GM19467 (cell line): ENCODE data around the gene KCTD17.

Experiments used
- ATAC-seq: cut with Tn5 transposase; IDR thresholded peaks from one replicate; pipeline ENCODE4 v1.9.1; 2021; ENCODE audit warnings: mild to moderate bottlenecking, moderate library complexity; ENCODE audit not compliant: unreplicated experiment

The KCTD17 gene

DNA sequence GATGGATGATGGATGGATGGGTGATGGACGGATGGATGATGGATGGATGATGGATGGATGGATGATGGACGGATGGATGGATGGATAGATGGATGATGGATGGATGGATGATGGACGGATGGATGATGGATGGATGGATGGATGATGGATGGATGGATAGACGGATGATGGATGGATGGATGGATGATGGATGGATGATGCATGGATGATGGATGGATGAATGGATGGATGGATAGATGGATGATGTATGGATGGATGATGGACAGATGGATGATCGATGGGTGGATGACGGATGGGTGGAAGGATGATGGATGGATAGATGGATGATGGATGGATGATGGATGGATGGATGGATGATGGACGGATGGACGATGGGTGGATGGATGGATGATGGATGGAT is 21.1 kb downstream of the KCTD17 start:
- no peak for ATAC-seq

- no peak for ATAC-seq
These were observed 23.0 kb downstream of the KCTD17 start for GRCh38 chr22:37074537-37074936.

GRCh38 chr22:37075046-37075445 is 23.5 kb downstream of the KCTD17 start:
- ATAC-seq: no peak

DNA sequence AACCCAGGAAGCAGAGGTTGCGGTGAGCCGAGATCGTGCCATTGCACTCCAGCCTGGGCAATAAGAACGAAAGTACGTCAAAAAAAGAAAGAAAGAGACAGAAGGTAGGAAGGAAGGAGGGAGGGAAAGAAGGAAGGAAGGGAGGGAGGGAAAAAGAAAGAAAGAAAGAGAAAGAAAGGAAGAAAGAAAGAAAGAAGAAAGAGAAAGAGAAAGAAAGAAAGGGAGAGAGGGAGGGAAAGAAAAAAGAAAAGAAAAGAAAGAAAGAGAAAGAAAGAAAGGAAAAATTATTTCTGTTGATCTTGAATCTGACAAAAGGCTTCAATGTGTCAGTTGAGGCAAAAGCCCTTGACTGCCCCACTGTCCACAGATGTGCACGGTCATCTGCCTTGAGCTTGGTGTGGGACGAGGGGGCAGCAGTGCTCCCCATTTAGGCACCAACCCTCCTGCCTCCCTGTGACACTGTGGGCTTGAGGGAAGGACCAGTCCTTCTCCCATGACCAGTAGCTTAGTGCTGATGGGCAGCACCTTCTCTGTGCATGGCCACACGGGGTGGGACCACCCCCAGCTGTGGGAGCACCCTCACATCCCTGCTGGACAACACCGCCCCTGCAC is 24.4 kb downstream of the KCTD17 start:
- ATAC-seq: no peak

DNA sequence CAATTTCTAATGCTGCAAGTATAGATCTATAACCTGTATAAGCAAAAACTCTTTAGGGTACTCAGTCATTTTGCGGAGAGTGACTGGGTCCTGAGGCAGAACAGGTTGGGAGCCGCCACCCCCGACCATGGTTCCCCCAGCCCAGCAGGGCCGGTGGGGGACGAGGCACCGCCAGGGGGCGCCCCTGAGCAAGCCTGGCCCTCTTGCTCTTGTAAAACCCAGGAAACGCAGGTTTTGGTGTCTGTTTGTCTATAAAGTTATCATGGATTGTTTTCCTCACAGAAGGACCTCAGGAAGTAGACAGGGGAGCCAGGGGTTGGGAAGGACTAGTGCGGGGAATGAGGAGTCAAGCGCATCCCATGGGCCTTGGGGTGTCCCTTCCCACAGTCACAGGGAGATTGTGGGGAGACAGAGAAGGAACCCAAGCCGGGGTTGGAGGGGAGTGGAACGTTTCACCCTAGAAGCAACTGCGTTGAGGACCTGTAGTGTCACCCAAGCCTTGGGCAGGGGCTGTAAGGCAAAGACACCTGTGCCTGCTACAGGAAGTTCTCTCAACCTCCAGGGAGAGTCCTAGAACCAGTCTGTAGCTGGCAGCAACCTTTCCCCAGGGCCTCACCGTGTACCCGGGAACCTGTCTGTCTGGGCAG is 26.4 kb downstream of the KCTD17 start:
- no peak for ATAC-seq

DNA sequence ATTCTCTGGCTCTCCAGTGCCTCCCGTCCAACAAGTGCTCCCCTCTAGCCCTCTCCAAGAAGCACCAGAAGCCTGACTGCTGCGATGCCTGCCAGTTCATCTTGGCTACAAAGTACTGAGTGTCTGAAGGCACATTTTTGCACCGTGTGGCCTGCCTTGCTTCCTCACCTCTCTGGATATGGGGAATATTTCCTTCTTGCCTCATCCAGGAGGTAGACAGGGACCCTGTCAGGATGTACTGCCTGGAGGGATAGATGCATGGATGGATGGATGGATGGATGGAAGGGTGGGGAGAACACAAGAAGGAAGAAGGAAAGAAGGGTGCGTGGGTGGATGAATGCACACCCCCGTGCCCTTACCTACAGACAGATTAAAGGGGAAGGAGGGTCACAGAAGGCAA is 27.6 kb downstream of the KCTD17 start:
- ATAC-seq: no peak

- no peak for ATAC-seq
These were observed 28.2 kb downstream of the KCTD17 start for GRCh38 chr22:37079668-37080171.

DNA sequence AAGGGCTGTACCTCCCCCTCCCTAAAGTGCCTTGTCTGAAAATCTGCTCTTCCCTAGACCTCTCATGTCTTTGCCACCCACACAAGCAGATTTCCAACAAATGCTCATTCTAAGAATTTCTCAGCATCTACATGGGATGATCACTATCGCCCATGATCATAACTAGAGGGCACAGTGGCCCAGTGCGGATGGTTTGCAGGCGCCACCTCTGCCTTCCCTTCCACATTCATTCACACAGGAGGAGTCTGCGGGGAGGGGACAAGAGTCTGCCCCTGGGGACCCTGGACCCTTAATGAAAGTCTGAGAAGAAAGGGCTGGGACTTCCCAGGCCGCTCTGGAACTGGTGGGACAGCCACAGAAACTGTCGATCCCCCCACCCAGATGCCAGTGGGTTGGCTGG is 28.9 kb downstream of the KCTD17 start:
- ATAC-seq: no peak

DNA sequence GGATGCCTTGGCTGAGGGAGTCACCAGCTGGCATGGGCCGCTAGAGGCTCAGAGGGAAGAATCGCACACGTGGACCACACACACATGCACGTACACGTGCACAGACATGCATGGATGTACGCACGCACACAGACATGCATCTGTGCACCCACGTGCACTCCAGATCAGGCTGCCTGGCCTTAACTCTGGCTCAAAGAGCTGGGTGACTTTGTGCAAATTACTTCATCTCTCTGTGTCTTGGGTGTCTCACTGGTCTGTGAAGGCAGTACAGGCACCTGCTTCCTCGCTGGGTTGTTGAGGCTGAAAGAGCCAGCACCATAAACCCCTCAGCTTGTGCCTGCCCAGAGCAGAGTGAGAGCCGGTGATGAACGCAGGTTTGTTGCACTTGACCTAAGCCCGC is 29.3 kb downstream of the KCTD17 start:
- no peak for ATAC-seq

GRCh38 chr22:37082251-37082873 is 30.8 kb downstream of the KCTD17 start:
- no peak for ATAC-seq

DNA sequence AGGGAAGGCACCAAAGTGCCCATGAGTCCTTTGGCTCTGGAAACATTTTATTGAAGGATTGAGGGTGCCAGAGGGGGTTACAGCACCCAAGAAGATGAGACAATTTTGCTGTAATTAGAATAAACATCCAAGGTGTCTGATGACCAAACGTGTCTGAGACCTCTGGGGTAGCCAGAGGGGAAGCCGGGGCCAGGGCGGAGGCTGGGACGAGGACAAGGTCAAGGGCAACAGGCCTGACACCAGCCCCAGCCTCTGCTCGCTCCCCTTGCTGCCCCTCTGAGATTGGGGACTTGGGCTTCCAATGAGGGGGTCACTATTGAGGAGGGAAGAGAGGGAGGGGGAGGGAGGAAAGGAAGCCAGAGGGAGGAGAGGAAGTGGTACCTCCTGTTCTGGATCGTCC is 32.4 kb downstream of the KCTD17 start:
- ATAC-seq: no peak

DNA sequence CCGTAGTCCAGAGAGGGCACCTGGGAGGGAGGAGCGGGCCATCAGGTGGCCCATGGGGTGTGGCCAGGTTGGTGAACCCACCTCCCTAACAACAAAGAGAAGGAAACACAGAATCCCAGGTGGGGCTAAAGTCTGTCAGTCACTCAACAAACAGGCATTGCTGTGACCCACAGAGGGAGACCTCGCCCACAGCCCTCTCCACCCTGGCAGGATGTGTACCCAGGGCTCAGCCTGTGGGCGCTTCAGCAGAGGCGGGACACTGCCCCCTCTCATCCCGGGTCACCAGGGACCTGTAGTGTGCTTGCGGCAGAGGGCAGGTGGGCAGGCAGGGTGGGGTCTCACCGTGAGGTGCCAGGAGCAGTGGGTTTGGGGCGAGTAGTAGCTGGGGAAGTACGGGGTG is 32.8 kb downstream of the KCTD17 start:
- ATAC-seq: no peak

DNA sequence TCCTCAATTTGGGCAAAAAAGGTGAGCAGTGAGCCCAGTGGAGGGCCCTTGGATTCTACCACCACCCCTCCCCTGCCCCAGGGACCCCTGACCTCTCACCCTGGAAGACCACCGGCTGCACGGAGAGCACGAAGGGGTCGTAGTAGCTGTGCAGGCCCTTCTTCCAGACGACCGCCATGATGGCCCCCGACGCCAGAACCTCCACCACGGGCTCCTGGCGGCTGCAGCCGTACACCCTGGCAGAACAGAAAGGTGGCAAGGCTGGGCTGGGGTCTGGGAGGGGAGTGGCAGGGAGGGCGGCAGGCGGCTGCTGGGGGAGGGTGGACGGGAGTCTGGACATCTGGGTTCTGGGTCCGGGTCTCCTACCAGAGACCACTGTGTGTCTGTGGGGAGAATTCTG is 34.6 kb downstream of the KCTD17 start:
- no peak for ATAC-seq

DNA sequence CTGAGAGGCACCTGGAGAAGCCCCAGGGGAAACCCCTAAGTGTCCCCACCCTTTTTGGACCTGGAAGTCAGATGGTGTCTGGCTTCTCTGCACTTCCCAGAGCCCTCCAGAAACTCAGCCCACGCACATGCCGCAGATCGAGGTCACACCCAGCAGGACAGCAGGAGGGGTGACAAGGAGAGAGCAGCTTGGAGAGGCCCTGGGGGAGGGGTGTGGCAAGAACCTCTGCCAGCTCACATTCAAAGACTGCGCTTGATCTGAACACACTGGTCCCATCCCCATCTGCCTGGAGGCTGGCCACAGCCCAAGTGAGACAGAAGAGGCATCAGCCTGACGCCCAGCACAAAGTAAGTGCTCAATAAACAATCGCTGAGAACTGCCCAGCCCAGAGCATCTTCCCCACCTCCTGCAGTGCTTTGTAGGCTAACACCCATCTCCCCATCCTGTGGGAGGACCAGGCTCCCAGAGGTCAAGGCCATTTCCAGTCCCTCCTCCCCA is 36.6 kb downstream of the KCTD17 start:
- ATAC-seq: no peak

DNA sequence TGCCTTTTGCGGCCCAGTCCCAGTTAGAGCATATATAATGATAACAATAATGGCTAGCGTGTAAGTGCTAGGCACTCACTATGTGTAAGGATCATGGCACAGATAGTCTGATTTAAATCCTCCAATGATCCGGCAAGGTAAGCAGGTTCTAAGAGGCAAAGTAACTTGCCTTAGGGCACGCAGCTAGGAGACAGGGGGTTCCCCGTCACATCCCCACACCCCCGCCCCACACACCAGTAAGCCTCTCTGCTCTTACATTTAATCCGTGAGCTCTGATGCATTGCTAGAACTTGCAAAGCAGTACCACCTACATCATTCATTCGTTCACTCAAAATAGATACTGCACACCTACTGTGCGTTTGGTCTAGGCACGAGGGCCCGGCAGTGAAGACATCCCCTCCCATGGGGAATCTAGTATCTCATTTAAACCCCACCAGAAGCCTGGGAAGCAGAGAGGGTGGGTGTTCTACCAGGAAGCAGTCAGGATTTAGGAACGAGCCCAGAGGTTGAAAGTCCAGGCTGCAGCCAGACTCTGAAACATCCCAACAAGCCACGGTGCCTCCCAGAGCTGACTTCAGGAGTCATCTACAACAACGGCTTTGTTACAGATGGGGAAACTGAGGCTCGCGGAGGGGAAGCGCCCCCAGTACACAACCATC is 37.3 kb downstream of the KCTD17 start:
- no peak for ATAC-seq

DNA sequence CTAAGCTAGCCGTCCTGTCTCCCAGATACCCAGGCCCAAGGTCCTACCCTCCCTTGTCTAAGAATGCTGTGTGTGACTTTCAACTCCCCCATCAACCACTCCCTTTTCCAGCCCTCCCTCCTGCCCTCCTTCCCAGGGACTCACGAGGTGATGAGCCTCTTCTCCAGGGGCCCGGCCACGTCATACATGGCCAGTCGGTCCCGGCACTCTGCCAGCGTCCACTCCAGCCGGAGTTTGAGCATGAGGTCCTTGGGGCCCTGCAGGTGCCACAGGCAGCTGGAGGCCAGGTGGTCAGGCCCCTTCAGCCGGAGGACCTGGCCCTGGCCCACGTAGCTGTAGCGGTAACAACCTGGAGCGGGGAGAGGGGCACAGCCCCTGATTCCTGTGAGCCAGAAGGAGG is 37.9 kb downstream of the KCTD17 start:
- ATAC-seq: no peak

- no peak for ATAC-seq
These were observed 39.6 kb downstream of the KCTD17 start for GRCh38 chr22:37090920-37091695.

DNA sequence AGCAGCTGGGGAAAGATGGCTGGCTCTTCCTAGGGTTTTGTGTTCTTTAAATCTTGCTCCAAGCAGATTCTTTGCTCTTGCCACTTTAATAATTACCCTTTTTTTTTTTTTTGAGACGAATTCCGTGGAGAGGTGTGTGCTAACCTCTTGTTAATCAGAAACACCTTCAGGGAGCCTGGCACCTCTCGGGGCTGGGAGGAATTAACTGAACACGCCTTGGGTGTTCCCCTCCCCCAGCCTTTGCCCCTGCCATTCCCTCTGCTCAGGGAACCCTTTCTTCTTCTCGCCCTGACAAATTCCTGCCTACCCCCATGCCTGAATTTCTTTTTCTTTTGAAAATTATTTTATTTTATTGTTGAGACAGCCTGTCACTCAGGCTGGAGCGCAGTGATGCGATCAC is 40.5 kb downstream of the KCTD17 start:
- no peak for ATAC-seq

GRCh38 chr22:37092997-37093396 is 41.5 kb downstream of the KCTD17 start:
- no peak for ATAC-seq

DNA sequence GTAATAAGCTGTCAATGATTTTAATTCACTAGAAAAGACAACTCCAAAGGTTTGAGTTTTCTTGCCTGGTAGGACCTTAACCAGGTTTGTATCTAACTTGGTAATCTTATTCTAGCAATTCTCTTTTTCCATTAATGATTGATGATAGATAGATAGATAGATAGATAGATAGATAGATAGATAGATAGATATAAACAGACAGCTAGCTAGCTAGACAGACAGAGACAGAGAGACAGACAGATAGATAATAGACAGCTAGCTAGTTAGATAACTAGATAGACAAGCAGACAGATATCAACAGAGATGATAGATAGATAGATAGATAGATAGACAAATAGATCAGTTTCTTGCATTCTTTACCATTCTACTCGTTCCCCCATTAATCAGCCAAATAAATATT is 42.7 kb downstream of the KCTD17 start:
- ATAC-seq: no peak

GRCh38 chr22:37095113-37095512 is 43.6 kb downstream of the KCTD17 start:
- ATAC-seq: no peak
